Measurements from ENCODE around the gene FPGT.
"Not testable (repeated sequence)": the region's sequence is repeated elsewhere in the genome, so short reads cannot be mapped to it uniquely, and the experiment has no call there.

DNA sequence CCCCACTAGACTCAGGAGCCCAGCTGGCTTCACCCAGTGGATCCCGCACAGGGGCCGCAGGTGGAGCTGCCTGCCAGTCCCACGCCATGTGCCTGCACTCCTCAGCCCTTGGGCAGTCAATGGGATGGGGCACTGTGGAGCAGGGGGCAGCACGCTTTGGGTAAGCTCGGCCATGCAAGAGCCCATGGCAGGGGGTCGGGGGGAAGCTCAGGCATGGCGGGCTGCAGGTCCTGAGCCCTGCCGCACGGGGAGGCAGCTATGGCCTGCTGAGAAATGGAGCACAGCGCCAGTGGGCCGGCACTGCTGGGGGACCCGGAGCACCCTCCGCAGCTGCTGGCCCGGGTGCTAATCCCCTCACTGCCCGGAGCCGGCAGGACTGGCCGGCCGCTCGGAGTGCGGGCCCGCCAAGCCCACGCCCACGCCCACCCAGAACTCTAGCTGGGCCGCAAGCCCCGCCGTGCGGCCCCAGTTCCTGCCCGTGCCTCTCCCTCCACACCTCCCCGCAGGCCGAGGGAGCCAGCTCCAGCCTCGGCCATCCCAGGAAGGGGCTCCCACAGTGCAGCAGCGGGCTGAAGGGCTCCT, 55.3 kb downstream of the FPGT start:
- TF ChIP-seq EZH2 (IDR thresholded peaks at IDR 0.05); POLR2AphosphoS5 (IDR thresholded peaks at IDR 0.05; ENCODE audit: borderline replicate concordance, low read depth, low read length): not testable (repeated sequence)
